HG02885 (cell line): ENCODE data around the gene ZNF296.

Source experiments
- ATAC-seq: cut with Tn5 transposase; IDR thresholded peaks from one replicate; pipeline ENCODE4 v1.9.1; 2021; ENCODE audit warnings: mild to moderate bottlenecking; ENCODE audit not compliant: unreplicated experiment, poor library complexity

The ZNF296 gene

DNA sequence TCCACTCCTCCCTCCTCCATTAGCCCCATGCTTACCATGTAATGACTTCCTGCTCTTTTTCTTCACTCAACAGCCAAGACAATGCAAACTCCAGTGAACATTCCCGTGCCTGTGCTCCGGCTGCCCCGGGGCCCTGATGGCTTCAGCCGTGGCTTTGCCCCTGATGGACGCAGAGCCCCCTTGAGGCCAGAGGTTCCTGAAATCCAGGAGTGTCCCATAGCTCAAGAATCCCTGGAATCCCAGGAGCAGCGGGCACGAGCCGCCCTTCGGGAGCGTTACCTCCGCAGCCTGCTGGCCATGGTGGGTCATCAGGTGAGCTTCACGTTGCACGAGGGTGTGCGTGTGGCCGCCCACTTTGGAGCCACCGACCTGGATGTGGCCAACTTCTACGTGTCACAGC is 13.8 kb upstream of the ZNF296 start:
- ATAC-seq, result no peak

DNA sequence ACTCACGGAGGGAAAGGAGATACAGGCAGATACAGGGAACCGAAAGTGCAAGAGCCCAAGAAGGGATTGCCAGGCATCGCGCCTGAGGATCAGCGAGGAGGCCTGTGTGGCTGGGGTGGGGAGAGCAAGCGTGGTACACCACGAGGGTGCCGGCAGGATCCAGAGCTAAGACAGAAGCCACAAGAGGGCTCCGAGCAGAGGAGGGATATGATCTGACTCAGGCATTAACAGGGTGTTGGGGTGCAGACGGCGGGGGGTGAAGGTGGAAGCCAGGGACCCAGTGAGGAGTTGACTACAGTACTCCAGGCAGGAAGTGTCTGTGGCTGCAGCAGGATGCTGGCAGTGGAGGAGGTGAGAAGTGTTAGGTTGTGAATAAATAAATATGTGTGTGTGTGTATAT is 11.3 kb upstream of the ZNF296 start:
- no peak for ATAC-seq

DNA sequence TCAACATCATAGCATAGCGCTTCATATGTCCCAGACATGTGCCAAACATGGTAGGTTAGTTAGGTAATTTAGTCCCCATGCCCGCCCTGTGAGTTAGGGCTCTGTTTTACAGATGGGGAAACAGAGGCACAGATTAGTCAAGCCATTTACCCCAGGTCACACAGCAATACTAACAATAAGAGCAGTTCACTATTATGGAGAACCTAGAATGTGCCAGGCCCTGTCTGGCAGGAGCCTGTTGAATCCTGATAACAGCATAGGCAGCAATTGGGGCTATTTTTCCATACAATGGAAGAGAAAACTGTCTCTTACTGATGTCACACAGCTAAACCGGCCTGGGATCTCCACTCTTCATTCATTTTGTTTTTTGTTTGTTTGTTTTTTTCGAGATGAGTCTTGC is 10.2 kb upstream of the ZNF296 start:
- ATAC-seq, result no peak

DNA sequence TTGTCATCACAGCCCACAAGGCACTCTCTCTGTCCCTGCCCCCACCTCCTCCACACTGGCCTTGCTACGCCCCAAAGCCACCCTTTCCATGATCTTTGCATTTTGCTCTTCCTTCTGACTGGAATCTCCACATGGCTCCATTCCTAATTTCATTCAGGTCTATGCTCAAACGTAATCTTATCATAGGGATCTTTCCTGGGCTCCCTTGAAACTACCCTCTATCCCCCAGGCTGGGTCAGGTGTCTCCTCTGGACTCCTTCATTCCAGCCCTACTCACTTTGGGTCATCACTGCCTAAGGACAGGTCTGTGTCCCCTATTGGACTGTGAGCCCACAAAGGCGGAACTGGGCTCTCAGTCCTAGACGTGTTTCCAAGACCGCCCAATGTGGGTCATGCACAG is 5.9 kb upstream of the ZNF296 start:
- no peak for ATAC-seq

DNA sequence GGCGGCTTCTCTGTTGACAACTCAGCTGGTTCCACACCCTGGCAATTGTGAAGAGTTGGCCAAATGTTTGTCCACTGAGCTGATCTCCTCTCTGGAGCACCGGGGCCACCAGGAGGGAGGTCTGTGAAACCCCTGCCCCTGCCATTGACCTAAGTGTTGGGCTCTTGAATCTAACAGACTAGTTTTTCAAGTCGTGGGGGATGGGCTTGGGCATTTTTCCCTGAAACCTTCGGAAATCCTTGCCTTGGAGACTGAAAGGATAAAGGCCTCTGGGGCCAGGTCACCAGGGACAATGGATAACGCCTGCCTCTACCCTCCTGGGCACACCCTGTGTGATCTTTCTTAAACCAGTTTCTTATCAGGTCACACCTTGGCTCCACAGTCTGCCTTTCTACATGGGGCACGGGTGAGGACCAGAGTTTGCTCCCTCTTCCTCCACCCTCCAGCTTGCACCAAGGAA is 3.7 kb upstream of the ZNF296 start:
- no peak for ATAC-seq

DNA sequence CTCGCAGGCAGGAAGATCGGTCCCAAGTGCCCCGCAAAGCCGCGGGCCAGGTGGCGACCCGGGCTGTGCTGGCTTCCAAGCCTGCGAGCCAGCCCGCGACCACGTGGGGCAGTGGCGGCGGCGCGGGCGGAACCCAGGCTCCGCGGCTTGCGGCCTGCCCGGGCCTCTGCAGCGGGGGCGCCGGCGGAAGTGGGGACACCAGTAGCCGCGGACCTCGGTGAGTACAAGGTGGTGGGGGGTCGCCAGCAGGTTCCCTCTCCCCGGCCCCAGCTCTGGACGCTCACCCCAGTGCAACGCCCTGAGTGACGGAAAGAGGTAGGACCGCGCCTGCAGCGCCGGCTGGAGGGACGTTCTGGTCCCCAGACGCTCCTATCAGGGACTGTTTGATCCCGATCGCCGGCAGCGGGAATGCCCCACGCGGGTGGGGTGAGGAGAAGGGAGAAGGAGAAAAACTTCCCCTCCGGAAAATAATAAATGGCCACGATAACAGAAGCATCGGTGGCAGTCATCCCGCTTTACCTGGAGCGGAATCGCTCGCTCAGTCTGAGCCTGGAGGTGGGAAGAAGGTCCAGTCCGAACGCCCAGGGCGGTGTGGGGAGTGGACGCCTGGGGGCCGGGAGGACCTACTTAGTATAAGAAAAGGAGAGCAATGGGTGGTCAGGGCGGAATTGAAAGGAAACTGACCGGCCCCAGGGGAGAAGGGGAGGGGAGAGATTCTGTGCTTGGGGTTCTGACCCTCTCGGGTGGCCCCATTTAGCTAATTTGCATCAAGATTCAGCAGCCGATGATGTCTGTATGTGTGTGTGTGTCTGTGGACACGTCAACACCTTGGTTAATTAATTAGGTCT is 3.0 kb upstream of the ZNF296 start, which contains the start of gene GEMIN7:
GEMIN7 (plus strand) TSS at position 198 of the 848 bp plus-strand sequence. CDS start 10,855 bp downstream, outside the sequence.
- peak; percentile 38 for ATAC-seq

DNA sequence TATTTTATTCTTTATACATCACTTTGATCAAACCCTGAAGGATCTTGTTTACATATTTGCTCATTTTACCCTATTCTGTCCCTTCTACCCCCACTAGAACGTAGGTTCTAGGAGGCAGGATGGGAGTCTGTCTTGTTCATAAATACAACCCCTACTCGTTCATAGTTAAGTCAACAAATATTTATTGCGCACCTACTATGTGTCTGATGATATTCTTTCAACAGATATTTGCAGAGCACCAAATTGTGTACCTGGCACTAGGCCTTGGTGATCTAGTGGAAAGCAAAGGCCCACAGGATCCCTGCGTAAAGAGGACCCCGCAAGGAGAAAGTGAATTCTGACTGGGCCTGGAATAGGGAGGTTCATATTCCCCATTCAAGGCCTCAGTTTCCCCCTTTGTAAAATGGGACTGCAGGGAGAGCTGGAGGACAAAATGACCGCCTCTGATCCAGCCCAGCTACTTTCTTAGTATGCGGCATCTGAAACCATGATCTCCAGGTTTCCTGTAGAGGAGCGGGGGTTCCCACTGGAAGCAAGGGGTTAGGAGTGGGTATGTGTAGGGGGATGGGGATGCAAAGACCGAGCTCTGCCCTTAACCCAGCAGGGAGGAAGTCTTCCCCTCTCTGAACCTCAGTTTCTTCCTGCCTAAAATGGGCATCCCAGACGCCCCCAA is 2.2 kb upstream of the ZNF296 start:
- ATAC-seq, result peak; percentile 0

DNA sequence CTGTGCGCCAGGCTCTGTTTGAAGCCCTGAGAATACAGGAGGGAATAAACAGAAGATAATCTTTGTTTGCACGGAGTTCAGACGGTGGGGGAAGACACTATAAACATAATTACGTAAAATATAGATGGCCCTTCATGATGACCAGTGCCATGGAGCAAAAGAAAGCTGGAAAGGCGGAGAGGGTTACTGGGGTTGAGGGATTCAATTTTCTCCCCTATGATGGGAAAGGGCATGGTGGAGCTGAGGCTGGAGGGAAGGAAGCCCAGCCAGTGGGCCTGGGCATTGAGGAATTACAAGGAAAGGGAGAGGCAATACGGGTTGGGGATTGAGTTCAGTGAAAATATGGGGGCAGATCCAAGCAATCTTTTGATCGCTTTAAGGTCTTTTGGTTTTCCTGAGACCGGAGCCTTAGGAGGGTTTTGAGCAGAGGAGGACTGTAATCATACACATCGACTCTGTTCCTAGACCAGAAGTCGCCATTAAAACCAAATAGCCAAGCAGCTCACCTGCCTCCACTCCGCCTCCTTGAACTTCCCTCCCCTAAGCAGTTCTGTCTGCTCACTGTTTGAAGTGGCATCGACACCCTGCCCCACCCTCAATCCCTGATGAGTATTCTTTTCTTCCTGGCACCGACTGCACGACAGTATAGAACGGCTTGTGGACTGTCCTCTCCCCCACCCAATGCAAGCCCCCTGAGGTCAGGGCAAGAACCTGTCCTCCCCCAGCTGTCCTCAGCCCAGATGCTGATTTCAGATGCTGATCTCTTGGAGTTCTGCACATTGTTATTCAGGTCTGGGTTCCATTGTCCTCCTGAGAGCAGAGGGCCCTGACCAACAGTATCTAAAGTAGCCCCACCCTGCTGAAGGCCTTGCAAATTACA is 813 bp upstream of the ZNF296 start:
- ATAC-seq, result no peak

DNA sequence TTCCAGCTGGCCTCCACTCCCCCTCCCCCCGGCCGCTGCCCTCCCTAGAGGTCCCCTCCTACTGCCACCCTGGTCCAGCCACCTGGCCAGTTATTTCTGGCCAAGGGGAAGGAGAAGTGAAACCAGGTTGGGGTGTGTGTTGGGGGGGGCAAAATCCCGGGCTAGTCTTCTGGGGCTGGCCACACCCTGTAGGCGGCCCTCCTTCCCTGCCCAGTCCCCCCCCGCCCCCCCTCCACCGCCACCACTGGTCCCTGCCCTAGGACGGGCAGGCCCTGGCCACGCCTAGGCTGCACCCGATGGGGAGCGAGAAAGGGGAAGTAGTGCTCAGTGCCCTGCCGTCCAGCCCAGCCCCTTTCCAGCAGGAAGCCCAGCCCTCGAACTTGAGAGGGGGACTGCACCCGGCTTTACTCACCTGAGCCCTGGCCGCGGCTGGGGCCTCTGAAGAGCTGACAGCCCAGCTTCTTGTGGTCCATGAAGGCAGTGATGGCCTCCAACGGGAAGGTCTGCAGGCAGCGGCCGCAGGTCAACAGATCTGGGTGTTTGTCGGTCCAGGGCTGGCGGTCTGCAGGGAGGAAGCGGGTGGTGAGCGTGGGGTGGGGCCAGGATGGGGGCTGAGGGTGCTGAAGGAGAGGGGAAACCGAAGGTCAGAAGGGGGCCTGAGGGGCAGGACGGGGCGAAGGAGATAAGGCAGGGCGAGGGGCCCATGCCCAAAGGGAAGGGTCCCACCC is 813 bp downstream of the ZNF296 start:
- peak; percentile 57 for ATAC-seq

DNA sequence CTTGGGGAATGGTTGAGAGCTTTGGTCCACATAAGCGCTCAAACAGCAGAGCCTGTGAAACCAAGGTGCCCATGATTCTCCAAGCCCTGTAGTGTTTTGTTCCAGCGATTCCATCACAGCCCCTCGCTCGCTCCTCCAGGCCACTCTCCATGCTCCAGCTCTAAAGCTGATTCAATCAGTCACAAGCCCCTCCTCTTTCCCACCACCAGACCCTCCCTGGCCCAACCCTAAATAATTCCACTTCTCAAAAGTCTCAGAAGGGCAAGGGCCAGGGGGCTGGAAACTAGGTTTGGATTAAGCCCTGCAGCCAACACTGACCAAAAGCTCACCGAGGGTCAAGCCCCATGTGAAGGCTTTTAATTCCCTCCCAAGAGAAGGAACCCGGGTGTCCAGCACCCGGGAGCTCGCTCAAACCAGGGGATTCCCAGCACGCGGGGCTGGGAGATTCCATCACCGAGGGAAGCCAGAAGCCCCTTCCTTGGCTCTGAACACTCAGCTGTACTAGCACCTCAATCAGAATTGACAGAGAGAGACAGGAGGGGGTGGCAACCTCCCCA is 1.5 kb downstream of the ZNF296 start:
- no peak for ATAC-seq

DNA sequence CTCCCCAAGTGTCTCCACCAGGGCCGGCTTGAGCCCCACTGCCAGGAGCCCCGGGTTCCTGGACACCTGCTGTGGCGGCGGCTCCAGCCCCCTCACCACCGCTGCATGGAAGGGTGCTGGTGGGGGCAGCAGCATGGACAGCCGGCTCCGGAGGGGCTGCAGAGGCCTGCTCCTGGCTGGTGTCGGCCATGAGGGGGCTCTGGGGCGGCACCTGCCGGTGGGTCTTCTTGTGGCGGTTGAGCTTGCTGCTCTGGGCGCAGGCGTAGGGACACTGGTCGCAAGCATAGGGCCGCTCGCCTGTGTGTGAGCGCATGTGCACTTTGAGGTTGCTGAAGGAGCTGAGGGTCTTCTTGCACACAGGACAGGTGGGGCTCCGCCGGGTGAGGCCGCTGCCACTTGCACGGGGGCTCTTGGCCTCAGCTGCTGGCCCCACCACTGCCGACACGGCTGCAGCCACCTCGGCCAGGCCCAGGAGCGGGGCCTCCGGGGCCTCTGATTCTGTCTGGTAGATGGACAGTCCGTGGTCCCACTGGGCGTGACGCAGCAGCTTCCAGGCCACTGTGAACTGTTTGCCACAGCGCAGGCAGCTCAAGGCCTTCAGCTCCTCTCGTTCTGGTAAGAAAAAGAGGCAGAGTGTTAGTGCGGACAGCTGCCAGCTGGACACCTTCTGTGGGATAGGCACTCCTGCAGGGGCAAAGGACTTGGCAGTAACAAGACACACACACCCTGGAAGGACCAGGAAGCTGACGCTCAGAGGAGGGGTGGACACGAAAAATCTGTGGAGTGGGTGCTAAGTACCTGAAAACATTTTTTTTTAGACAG is 4.1 kb downstream of the ZNF296 start:
- ATAC-seq, result no peak

DNA sequence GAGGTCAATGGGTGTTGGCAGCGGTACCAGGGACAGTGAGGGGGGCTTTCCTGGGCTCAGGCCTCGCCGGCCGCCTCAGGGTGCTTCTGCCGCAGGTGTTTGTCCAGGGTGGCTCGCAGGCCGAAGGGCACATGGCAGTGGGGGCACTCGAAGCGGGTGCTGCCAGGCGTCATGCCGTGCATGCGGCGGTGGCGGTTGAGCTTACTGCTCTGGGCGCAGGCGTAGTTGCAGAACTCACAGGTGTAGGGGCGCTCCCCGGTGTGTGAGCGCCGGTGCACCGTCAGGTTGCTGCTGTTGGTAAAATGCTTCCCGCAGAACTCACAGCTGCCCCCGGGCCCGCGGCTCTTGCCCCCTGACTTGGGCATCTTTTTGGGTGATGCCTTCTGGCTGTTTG is 4.7 kb downstream of the ZNF296 start:
- no peak for ATAC-seq

DNA sequence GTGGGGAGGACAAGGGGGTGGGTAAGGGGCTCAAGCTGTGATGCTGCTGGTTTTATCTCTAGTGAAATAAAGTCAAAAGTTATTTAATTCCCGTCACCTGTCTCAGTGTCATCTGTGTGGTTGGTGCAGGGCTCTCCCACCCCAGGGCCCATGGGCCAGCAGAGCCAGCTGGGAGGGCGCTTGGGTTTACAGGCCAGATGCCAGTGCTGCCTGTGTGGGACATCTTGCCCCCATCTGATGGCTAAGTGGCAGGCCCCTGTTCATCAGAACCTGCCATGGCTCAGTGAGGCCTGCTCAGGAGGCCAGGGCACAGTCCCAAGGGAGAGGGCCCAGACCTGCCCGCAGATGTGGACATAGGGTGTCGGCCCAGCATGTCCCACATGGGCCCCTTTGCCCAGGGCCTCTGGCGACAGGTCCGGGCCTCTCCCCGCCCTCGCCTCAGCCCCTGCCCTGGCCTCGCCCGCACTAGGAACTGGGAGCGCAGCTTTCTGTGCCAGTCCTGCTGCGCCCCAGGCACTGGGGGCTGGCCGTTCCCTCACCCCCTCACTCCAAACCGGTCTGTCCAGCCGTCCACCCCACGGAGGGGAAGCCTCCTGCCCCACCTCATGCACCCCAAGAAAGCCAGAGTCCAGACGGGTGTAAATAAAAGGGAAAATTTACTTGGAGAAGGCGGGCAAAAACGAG is 5.3 kb downstream of the ZNF296 start:
- no peak for ATAC-seq

DNA sequence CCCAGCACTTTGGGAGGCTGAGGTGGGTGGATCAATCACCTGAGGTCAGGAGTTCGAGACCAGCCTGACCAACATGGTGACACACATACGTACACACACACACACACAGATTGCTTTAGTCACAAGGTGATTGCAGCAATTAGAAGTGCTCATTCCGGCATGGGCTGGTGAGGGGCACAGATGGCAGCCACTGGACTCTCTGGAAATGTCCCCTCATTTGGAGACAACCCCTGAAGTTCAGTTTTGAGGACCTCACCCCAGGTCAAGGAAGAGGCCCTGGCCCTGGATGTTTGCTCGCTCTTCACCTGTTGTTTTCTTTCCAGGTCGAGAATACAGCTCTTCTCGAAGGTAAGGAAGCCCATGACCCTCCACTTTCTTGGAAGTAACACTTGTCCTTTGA is 6.1 kb downstream of the ZNF296 start:
- no peak for ATAC-seq

DNA sequence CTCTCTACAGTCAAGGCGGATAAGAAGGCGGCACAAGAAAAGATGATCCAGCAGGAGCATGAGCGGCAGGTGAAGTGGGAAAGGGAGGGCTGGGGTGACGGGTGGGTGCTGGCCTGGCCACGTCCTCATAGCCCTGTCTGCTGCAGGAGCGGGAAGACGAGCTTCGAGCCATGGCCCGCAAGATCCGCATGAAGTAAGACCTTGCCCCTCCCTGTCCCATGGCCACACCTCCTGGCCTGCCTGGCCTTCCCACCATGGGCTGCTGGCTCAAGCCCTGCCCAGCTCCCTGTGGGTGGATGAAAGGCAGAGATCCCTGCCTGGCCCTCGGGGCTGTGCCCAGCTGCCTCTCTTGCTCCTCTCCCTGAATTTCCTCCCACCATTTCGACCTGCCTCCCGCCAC is 7.2 kb downstream of the ZNF296 start:
- ATAC-seq, result no peak

DNA sequence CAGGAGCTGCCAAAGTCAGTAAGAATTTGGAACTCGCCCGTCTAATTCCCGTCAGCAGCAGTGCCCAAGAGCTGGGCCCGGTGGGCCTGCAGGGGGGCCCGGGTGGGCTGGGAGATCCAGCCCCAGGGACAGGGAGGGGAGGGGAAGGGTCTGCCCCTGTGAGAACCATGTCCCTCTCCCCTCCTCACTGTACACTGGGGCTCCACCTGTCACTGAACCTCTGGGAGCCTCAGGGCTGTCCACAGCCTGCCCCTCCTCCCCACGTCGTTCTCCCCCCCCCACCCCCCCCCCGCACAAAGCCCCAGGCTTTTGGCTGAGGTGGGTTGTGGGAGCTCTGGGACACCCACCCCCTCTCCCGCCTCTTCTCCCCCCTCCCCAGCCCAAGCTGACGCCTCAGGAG is 8.2 kb downstream of the ZNF296 start:
- no peak for ATAC-seq

DNA sequence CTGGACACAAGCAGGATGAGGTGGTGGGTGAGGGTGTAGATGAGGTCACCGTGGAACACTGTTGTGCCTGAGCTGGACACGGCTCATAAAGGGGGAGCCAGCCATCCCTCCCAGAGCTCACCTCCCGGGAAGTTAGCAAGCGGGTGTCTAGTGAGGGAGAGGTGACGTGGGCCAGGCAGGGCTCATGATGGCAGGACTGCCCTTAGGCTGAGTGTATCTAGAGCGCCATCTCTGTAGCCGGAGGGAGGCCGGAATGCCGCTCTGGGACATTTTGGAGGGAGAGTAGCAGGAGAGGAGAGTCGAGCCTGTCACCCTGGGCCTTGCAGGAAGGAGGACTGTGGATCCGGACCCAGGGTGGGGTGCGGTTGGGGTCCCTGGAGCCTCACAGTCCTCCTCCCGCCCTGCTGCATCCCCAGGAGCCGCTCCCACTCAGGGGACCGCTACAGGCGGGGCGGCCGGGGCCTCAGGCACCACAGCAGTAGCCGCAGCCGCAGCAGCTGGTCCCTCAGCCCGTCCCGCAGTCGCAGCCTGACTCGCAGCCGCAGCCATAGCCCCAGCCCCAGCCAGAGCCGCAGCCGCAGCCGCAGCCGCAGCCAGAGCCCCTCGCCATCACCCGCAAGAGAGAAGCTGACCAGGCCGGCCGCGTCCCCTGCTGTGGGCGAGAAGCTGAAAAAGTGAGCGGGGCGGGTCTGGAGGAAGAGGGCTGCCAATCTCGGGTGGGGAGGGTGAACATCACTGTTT is 9.2 kb downstream of the ZNF296 start:
- ATAC-seq, result no peak
